Spleen (tissue), 11 donors: ENCODE results near the gene CD58. TPM values are rescaled to one million over a fixed set of nuclear protein-coding genes. Genes with fewer than 3 reads are reported as not detected.

Experiments used
- DNase-seq: peaks from one replicate; pipeline ENCODE4 v3.0.0-alpha.2; 2020
- H3K27ac ChIP-seq, 8 donors: fragments of 200-600 bp; sonication (generic) in 7 of 8; 1 replicate in 4 of 8; 2 replicates in 4 of 8; pipeline versions ENCODE4 v1.5.0 to v1.8.0; 2016 to 2021; ENCODE audit warnings: inconsistent platforms in 4 of 8, mild to moderate bottlenecking in 4 of 8, moderate library complexity in 1 of 8
- H3K27me3 ChIP-seq, 7 donors: fragments of 200-600 bp; sonication (generic) in 6 of 7; replicated peaks in 1 of 7; 1 replicate in 4 of 7; 2 replicates in 3 of 7; pipeline versions ENCODE4 v1.5.0 to v1.8.0; 2016 to 2021; ENCODE audit warnings: inconsistent platforms in 3 of 7, mild to moderate bottlenecking in 1 of 7
- H3K36me3 ChIP-seq, 6 donors: fragments of 200-600 bp; sonication (generic) in 5 of 6; 1 replicate in 4 of 6; 2 replicates in 2 of 6; pipeline versions ENCODE4 v1.5.0 to v1.8.0; 2016 to 2021; ENCODE audit warnings: inconsistent platforms in 2 of 6
- H3K4me1 ChIP-seq, 6 donors: fragments of 200-600 bp; sonication (generic) in 5 of 6; 1 replicate in 3 of 6; 2 replicates in 3 of 6; pipeline versions ENCODE4 v1.5.0 to v1.8.0; 2016 to 2021; ENCODE audit warnings: inconsistent platforms in 3 of 6
- H3K4me3 ChIP-seq, 8 donors: fragments of 200-600 bp; sonication (generic) in 7 of 8; 1 replicate in 4 of 8; 2 replicates in 4 of 8; pipeline versions ENCODE4 v1.5.0 to v1.8.0; 2016 to 2021; ENCODE audit warnings: inconsistent platforms in 4 of 8, mild to moderate bottlenecking in 4 of 8, moderate library complexity in 2 of 8
- H3K9me3 ChIP-seq, 8 donors: fragments of 200-600 bp; sonication (generic) in 7 of 8; 1 replicate in 4 of 8; 2 replicates in 4 of 8; pipeline versions ENCODE4 v1.5.0 to v1.8.0; 2016 to 2021; ENCODE audit warnings: inconsistent platforms in 4 of 8
- POLR2A ChIP-seq, 3 donors: fragments of 450-650 bp; IDR thresholded peaks; one replicate each; pipeline ENCODE4 v1.5.1; 2017; ENCODE audit warnings: antibody characterized with exemption in 3 of 3, mild to moderate bottlenecking in 1 of 3
- POLR2AphosphoS5 ChIP-seq, 3 donors: sonication (generic); formaldehyde crosslinking; IDR thresholded peaks; one replicate each; pipeline ENCODE4 v1.5.1; 2017; ENCODE audit warnings: antibody characterized with exemption in 3 of 3
- whole genome bisulfite sequencing, 5 donors: extraction: QIAGEN DNeasy Blood & Tissue Kit in 3 of 5; methylation state at CpG; one replicate each; pipeline versions ENCODE4 v1.1.5 to v1.1.7; 2013 to 2018; 5-methylcytosine and 5-hydroxymethylcytosine counted together
- intact Hi-C: fragments of 100-400 bp; cut with DNase I; formaldehyde crosslinking; loops from one replicate; pipeline ENCODE4 v1.15.0; 2023; ENCODE audit warnings: low total_unique reads
- polyA plus RNA-seq, 3 donors: library from polyadenylated mRNA; stranded (reverse); fragments of 200-250 nt; gene quantifications; one replicate each; pipeline ENCODE4 v1.2.1, GENCODE V29; 2013
- total RNA-seq, 7 donors: library from RNA; depleted of rRNA in 3 of 7; stranded (reverse); fragments of >200 nt in 3 of 7; fragmentation: NEBNext Ultra II Directional in 4 of 7; extraction: Animal tissue kit (Norgen Biotek cat#: 25700) in 4 of 7; gene quantifications; one replicate each; pipeline versions ENCODE4 v1.1.0 to v1.2.1, GENCODE V29; 2016 to 2021
- TF ChIP-seq, protein P1 (sequence below), 11 experiments: fragments of 200-600 bp in 7 of 11; fragments of 450-650 bp in 4 of 11; sonication (generic) in 4 of 11; IDR thresholded peaks in 8 of 11; conservative IDR thresholded peaks in 3 of 11; 1 replicate in 7 of 11; 2 replicates in 4 of 11; pipeline versions ENCODE4 v1.4.0 to v1.8.0; 2016 to 2021; ENCODE audit warnings: antibody characterized with exemption in 11 of 11, inconsistent platforms in 4 of 11, mild to moderate bottlenecking in 1 of 11
- donor health status: healthy with polysubstance abuse.
- donor health status: DM: no; HTN: no; CAD: no; lungs with moderate emphysema.
- donor health status: DM: no; HTN: no; CAD: no.
- donor health status: Bipolar disorder and iron deficiency.
- donor health status: healthy.
- donor health status: DM: no; HTN: no; CAD: no.
- donor health status: DM: yes; HTN: yes; CAD: no.

CD58 gene
- total and polyA plus RNA-seq, 10 donors = 9.7 to 52.1 (median 30.0) TPM

DNA sequence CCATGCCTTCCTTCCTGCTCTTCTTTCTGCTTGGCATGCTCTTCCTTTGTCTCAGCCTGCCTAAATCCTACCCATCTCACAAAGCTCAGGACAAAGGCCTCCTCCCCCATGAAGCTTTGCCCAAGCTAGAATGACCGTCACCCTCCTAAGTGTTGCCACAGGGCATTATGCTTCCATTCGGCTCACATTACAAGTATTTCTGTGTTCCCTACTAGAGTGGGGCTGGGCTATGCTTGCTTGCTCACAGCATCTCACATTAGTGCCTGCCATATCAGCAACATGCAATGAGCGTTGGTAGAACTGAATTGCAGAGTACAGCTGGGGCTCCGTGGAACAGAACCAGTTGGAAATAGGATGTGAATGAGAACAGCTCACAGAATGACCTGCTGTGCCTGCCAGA, 82.8 kb downstream of the CD58 start:
- intact Hi-C loops = loop anchor here (5.0 to 10.0 kb wide), 2 partner anchors 123 to 346 kb away; no protein-coding TSS in a partner anchor
- DNase-seq = no peak
- Histone ChIP-seq H3K9me3 (no peaks in the 10 kb centered on the region), H3K4me1 (peaks cover 0 to 22% (median 4%) of the 10 kb centered on the region in 6 donors), H3K4me3 (no peak overlapping the region), H3K27me3 (no peaks in the 10 kb centered on the region), H3K36me3 (no peaks in the 10 kb centered on the region), H3K27ac (no peak overlapping the region)
- TF ChIP-seq POLR2AphosphoS5 (IDR thresholded peaks at IDR 0.05) (no peak), POLR2A (IDR thresholded peaks at IDR 0.05) (no peak)
- TF ChIP-seq, protein P1, sequence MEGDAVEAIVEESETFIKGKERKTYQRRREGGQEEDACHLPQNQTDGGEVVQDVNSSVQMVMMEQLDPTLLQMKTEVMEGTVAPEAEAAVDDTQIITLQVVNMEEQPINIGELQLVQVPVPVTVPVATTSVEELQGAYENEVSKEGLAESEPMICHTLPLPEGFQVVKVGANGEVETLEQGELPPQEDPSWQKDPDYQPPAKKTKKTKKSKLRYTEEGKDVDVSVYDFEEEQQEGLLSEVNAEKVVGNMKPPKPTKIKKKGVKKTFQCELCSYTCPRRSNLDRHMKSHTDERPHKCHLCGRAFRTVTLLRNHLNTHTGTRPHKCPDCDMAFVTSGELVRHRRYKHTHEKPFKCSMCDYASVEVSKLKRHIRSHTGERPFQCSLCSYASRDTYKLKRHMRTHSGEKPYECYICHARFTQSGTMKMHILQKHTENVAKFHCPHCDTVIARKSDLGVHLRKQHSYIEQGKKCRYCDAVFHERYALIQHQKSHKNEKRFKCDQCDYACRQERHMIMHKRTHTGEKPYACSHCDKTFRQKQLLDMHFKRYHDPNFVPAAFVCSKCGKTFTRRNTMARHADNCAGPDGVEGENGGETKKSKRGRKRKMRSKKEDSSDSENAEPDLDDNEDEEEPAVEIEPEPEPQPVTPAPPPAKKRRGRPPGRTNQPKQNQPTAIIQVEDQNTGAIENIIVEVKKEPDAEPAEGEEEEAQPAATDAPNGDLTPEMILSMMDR (IDR thresholded peaks at IDR 0.05 in 8 of 11, conservative IDR thresholded peaks at IDR 0.05 in 3 of 11) = no peak
- 70 to 91% (median 84%) methylated on average over 4 of the region's 4 CpGs for WGBS, 5 donors

DNA sequence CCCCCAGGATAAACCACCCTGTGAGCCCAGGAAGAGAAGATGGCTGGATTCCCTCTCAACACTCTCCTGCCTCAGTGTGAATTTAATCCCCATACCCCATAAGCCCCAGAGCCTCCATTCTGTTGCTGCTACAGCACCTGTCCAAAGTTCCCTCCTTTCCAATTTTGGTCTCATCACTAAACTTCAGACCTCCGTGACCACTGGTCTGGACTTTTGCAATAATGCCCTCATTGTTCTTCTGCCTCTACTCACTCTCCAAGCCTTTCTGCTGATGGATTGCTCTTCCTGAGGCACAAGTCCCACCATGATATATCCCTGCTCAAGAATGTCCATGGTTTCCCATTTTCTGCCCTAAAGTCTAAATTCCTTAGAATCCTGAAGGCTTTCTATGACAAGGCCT, 83.2 kb downstream of the CD58 start:
- intact Hi-C loops = loop anchor here (5.0 to 10.0 kb wide), 2 partner anchors 123 to 345 kb away; no protein-coding TSS in a partner anchor
- 82 to 97% (median 92%) methylated on average over 1 of the region's 1 CpG for WGBS, 5 donors
- Histone ChIP-seq H3K27ac (no peak overlapping the region), H3K4me1 (peaks cover 0 to 22% (median 4%) of the 10 kb centered on the region in 6 donors), H3K9me3 (no peaks in the 10 kb centered on the region), H3K4me3 (no peak overlapping the region), H3K27me3 (no peaks in the 10 kb centered on the region), H3K36me3 (no peaks in the 10 kb centered on the region)
- DNase-seq = no peak
- TF ChIP-seq POLR2AphosphoS5 (IDR thresholded peaks at IDR 0.05) (no peak), POLR2A (IDR thresholded peaks at IDR 0.05) (no peak)
- TF ChIP-seq, protein P1 (IDR thresholded peaks at IDR 0.05 in 8 of 11, conservative IDR thresholded peaks at IDR 0.05 in 3 of 11) = no peak

- intact Hi-C loops = loop anchor here (5.0 to 10.0 kb wide), 2 partner anchors 122 to 345 kb away; no protein-coding TSS in a partner anchor
- no peaks in the 10 kb centered on the region for H3K9me3 ChIP-seq
- no peak overlapping the region for H3K27ac ChIP-seq
- TF ChIP-seq, protein P1 (IDR thresholded peaks at IDR 0.05 in 8 of 11, conservative IDR thresholded peaks at IDR 0.05 in 3 of 11) = no peak
- TF ChIP-seq POLR2AphosphoS5 (IDR thresholded peaks at IDR 0.05) = no peak
- TF ChIP-seq POLR2A (IDR thresholded peaks at IDR 0.05) = no peak
- no peak overlapping the region for H3K4me3 ChIP-seq
- H3K36me3 ChIP-seq = no peaks in the 10 kb centered on the region
- no peaks in the 10 kb centered on the region for H3K27me3 ChIP-seq
- peaks cover 0 to 22% (median 4%) of the 10 kb centered on the region in 6 donors for H3K4me1 ChIP-seq
- no peak for DNase-seq
Measured at GRCh38 chr1:116487031-116487430, 83.8 kb downstream of the CD58 start.

DNA sequence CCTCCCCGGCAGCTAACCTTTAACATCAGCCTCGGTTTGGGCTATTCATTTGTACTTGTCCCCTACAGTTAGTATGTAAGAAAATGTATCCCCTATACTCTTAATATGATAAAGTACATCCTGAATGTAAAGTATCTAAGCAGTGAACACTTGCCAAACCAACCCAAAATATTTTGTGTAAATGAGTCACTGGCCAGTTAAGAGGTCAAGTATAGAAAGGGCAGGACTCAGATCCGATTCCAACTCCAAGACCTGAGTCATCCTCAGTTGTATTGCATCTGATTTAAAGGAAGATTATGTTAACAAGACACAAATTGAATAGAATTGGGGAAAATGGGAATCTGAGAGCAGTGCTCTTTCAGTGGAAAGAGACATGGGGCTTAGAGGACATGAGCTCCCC, 84.4 kb downstream of the CD58 start:
- Histone ChIP-seq H3K27me3 (no peaks in the 10 kb centered on the region), H3K36me3 (no peaks in the 10 kb centered on the region), H3K27ac (no peak overlapping the region), H3K9me3 (no peaks in the 10 kb centered on the region), H3K4me1 (peaks cover 0 to 22% (median 4%) of the 10 kb centered on the region in 6 donors), H3K4me3 (no peak overlapping the region)
- no peak for TF ChIP-seq POLR2AphosphoS5 (IDR thresholded peaks at IDR 0.05)
- TF ChIP-seq, protein P1 (IDR thresholded peaks at IDR 0.05 in 8 of 11, conservative IDR thresholded peaks at IDR 0.05 in 3 of 11) = no peak
- no peak for TF ChIP-seq POLR2A (IDR thresholded peaks at IDR 0.05)
- intact Hi-C loops = loop anchor here (5.0 to 10.0 kb wide), 2 partner anchors 122 to 344 kb away; no protein-coding TSS in a partner anchor
- no peak for DNase-seq
- 79 to 89% (median 82%) methylated on average over 3 of the region's 3 CpGs for WGBS, 5 donors
